GM23248 (cell line): Measurements from ENCODE around the gene LYRM4. TPM values are rescaled to one million over a fixed set of nuclear protein-coding genes. Genes with fewer than 3 reads are reported as not detected.
A peak's percentile ranks its signal among the peaks of the same experiment; 100 is the strongest.

Source experiments
- DNase-seq: peaks from one replicate; pipeline ENCODE4 v3.0.0-alpha.2; 2015
- H2AFZ ChIP-seq: fragments of 200-600 bp; sonication (generic); 2 replicates; pipeline ENCODE4 v1.6.1; 2016; ENCODE audit warnings: antibody characterized with exemption
- H3F3A ChIP-seq: fragments of 200-600 bp; sonication (generic); 2 replicates; pipeline ENCODE4 v1.6.1; 2016; ENCODE audit warnings: mild to moderate bottlenecking, antibody characterized with exemption, mixed run types; ENCODE audit not compliant: insufficient read depth
- H3K27ac ChIP-seq: fragments of 200-600 bp; sonication (generic); 2 replicates; pipeline ENCODE4 v1.5.1; 2016; ENCODE audit warnings: mild to moderate bottlenecking
- H3K27me3 ChIP-seq: fragments of 200-600 bp; sonication (generic); replicated peaks from 2 replicates; pipeline ENCODE4 v1.6.1; 2016; ENCODE audit warnings: mild to moderate bottlenecking; ENCODE audit not compliant: insufficient read depth
- H3K36me3 ChIP-seq: fragments of 200-600 bp; sonication (generic); 2 replicates; pipeline ENCODE4 v1.6.1; 2016; ENCODE audit warnings: low read depth, mild to moderate bottlenecking
- H3K4me1 ChIP-seq: fragments of 200-600 bp; sonication (generic); 2 replicates; pipeline ENCODE4 v1.6.1; 2016; ENCODE audit warnings: mild to moderate bottlenecking; ENCODE audit not compliant: insufficient read depth
- H3K4me2 ChIP-seq: fragments of 200-600 bp; sonication (generic); one replicate; pipeline ENCODE4 v1.6.1; 2016; ENCODE audit warnings: mild to moderate bottlenecking; ENCODE audit not compliant: unreplicated experiment
- H3K4me3 ChIP-seq: fragments of 200-600 bp; sonication (generic); 2 replicates; pipeline ENCODE4 v1.5.1; 2016; ENCODE audit warnings: mild to moderate bottlenecking
- H3K79me2 ChIP-seq: fragments of 200-600 bp; sonication (generic); 2 replicates; pipeline ENCODE4 v1.6.1; 2016; ENCODE audit warnings: mild to moderate bottlenecking; ENCODE audit not compliant: insufficient read depth
- H3K9ac ChIP-seq: fragments of 200-600 bp; sonication (generic); 2 replicates; pipeline ENCODE4 v1.6.1; 2016; ENCODE audit warnings: mild to moderate bottlenecking
- H3K9me2 ChIP-seq: fragments of 200-600 bp; sonication (generic); 2 replicates; pipeline ENCODE4 v1.6.1; 2016; ENCODE audit warnings: mixed run types, mild to moderate bottlenecking, moderate library complexity; ENCODE audit not compliant: insufficient read depth
- H3K9me3 ChIP-seq: fragments of 200-600 bp; sonication (generic); one replicate; pipeline ENCODE4 v1.6.1; 2017; ENCODE audit warnings: low read depth
- H4K20me1 ChIP-seq: fragments of 200-600 bp; sonication (generic); 2 replicates; pipeline ENCODE4 v1.6.0; 2016; ENCODE audit not compliant: insufficient read depth
- EZH2 ChIP-seq: fragments of 200-600 bp; sonication (generic); IDR thresholded peaks from 2 replicates; pipeline ENCODE4 v1.6.1; 2018; ENCODE audit warnings: antibody characterized with exemption, mild to moderate bottlenecking; ENCODE audit not compliant: insufficient read depth, poor library complexity, severe bottlenecking
- EZH2phosphoT487 ChIP-seq: fragments of 200-600 bp; sonication (generic); IDR thresholded peaks from 2 replicates; pipeline ENCODE4 v1.6.1; 2018; ENCODE audit warnings: antibody characterized with exemption, moderate library complexity, mild to moderate bottlenecking, low read depth; ENCODE audit not compliant: insufficient read depth
- WGBS, 2 experiments: methylation state at CpG; one replicate each; pipeline ENCODE4 v1.1.6; 2015 to 2017; ENCODE audit warnings: low lambda C conversion rate in 2 of 2, low coverage in 1 of 2; ENCODE audit errors: missing lambda C conversion rate in 2 of 2; 5-methylcytosine and 5-hydroxymethylcytosine counted together
- in situ Hi-C: fragments of 300-500 bp; cut with MboI; formaldehyde crosslinking; loops from 2 replicates; pipeline ENCODE4 v1.15.0; 2020
- polyA plus RNA-seq: library from polyadenylated mRNA; unstranded; fragments of >200 nt; fragmentation: Nextera tagmentation; extraction: Ambion mirVana; gene quantifications from 2 replicates; pipeline ENCODE4 v1.2.1, GENCODE V29; 2016
- total RNA-seq: library from RNA; depleted of rRNA; stranded (reverse); fragments of >200 nt; shearing (Covaris generic); gene quantifications from 2 replicates; pipeline ENCODE4 v1.2.3, GENCODE V29; 2014

The LYRM4 gene
- total and polyA plus RNA-seq, 2 experiments from 2014 or later: 27.1 to 28.0 TPM

DNA sequence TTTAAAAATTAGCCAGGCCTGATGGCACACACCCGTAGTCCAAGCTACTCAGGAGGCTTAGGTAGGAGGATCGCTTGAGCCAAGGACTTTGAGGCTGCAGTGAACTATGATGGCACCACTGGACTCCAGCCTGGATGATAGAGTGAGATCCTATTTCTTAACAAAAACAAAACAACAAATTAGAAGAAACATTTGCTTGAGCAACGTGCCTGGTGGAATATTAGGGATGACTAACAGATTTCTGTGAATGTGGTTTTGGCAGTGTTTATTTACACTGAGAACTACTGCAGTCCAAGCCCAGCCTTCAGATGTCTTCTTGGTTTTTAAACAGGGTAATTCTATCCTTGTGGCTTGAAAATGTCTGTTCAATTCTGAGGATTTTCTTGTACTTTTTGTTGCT, 166.4 kb downstream of the LYRM4 start:
- no peaks in the 10 kb centered on the region for H4K20me1 ChIP-seq
- peaks cover 4% of the 10 kb centered on the region for H3K27me3 ChIP-seq
- H3K4me3 ChIP-seq: no peak overlapping the region
- peak overlapping the region; percentile 54 for H3K4me2 ChIP-seq
- in situ Hi-C loops: no loop called here
- H3K79me2 ChIP-seq: no peaks in the 10 kb centered on the region
- no peaks in the 10 kb centered on the region for H3K9me2 ChIP-seq
- H3K9ac ChIP-seq: no peak overlapping the region
- TF ChIP-seq EZH2 (no peak), EZH2phosphoT487 (no peak)
- peaks cover 10% of the 10 kb centered on the region for H3K4me1 ChIP-seq
- no peaks in the 10 kb centered on the region for H3K36me3 ChIP-seq
- peak overlapping the region; percentile 26; the same call in 1 of the 2 replicates for H3K27ac ChIP-seq
- peak; percentile 94 for DNase-seq
- peaks cover 15% of the 10 kb centered on the region for H3F3A ChIP-seq
- H3K9me3 ChIP-seq: no peaks in the 10 kb centered on the region
- H2AFZ ChIP-seq: no peak overlapping the region
- 6 to 7% methylated on average over 3 of the region's 3 CpGs for WGBS, 2 experiments

DNA sequence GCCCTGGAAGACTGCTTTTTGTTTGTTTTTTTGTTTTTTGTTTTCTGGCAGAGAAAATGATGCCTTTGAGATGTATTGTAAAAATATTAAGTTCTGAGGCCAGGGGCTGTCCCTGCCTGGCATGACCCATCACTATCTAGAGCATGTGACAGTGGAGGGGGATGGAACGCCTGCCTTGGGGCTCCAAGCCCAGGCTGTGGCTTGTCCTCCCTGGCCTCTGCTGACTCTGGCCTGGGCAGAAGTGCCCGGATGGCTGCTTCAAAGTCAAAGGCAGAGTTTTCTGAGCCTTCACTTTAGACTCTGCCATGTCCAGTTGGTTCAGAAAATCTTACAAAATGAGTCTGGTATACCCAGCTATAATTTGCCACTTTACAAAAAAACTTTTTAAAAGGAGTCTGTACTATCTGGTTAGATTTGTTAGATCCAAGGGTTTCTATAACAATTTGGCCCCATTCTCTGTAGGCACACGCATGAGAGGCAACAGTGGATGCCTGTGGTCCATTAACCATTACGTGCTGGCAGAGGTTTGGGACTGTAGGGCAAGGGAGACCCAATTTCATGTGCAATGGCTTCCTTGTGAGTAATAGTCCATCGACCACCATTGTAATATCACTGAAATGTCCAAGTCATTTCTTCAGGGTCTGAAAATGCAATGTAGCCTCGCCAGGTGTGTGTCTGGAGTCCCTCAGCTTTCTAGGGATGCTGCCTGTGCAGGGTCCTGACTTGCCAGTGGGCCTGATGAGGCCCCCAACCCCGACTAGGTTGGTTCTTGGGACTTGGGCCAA, 167.3 kb downstream of the LYRM4 start:
- TF ChIP-seq EZH2 (no peak), EZH2phosphoT487 (no peak)
- Histone ChIP-seq H2AFZ (no peak overlapping the region), H3K79me2 (no peaks in the 10 kb centered on the region), H3K4me2 (no peak overlapping the region), H3K4me1 (peaks cover 10% of the 10 kb centered on the region), H3F3A (peaks cover 15% of the 10 kb centered on the region), H3K4me3 (no peak overlapping the region), H3K36me3 (no peaks in the 10 kb centered on the region), H3K27me3 (peaks cover 4% of the 10 kb centered on the region), H3K27ac (no peak overlapping the region), H3K9me3 (no peaks in the 10 kb centered on the region), H3K9me2 (no peaks in the 10 kb centered on the region), H4K20me1 (no peaks in the 10 kb centered on the region), H3K9ac (no peak overlapping the region)
- in situ Hi-C loops: no loop called here
- WGBS, 2 experiments: 69 to 72% methylated on average over 7 of the region's 7 CpGs
- DNase-seq: no peak

DNA sequence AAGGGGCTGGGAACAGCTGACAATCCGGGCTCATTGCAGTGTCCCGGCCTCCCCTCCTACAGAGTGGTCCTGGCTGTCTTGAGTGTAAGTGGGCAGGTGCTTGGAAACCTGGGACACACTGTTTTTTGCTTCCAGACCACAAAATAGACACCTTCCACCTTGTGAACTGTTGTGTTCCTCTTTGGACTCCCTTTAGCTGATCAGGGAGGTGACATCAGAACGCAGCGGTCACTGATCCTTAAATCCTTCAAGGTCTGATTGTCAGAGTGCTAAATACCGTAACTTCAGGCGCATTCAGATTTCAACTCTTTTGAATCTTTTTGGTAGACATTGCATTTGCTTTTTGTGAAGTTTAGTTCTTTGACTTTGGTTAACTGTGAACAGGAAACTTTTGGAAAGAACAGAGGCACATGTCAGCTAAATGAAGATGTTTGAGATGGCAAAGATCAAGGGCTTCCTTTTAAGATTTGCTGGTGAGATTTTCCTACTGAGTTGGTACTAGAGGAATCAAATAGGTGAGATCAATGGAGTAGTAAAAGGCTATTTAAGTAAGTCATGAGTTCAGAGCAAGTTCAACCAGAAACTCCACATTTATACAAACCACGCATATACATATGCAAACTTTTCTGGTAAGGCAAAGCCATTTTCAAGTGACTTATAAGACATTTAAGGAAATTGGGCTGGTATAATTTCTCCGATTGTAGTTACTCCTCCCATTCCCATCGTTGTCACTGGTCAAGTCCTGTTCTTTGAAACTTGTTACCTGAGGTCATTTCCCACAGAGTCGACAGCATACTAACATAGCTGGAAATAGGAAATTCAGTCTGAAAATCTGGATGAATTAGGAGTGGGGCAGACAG, 169.3 kb downstream of the LYRM4 start:
- Histone ChIP-seq H3K4me2 (no peak overlapping the region), H3K4me3 (no peak overlapping the region), H4K20me1 (no peaks in the 10 kb centered on the region), H3K9me3 (no peaks in the 10 kb centered on the region), H3K36me3 (no peaks in the 10 kb centered on the region), H3K27ac (no peak overlapping the region), H2AFZ (no peak overlapping the region), H3K9me2 (no peaks in the 10 kb centered on the region), H3K9ac (no peak overlapping the region), H3K4me1 (peaks cover 10% of the 10 kb centered on the region), H3K27me3 (peaks cover 4% of the 10 kb centered on the region), H3F3A (peaks cover 15% of the 10 kb centered on the region), H3K79me2 (no peaks in the 10 kb centered on the region)
- DNase-seq: no peak
- in situ Hi-C loops: no loop called here
- 92% methylated on average over 10 of the region's 10 CpGs for WGBS, 2 experiments
- TF ChIP-seq EZH2 (no peak), EZH2phosphoT487 (no peak)

DNA sequence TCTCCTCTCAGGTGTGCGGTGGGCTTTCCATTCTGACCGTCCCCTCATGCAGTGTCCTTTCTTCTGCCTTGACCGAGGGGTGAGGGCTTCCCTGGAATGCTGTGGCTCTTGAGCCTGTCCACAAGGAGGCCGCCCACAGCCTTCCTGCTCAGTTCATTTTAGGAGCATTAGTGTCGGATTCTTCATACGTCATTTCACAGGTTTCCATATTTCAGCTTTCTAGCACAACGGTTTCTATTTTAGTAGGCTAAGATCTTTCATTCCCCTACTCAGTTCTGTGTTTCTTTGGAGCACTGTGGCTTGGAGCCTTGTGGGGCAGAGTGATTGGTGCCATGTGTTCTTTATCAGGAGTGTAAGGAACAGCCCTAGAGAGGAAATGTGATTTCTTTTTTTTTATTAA, 170.1 kb downstream of the LYRM4 start:
- in situ Hi-C loops: no loop called here
- DNase-seq: no peak

More for the DNA sequence above, 170.1 kb downstream of the LYRM4 start:
- H3K27me3 ChIP-seq: peaks cover 4% of the 10 kb centered on the region
- H3K4me2 ChIP-seq: no peak overlapping the region
- TF ChIP-seq EZH2 (no peak), EZH2phosphoT487 (no peak)
- no peak overlapping the region for H3K4me3 ChIP-seq
- H3K79me2 ChIP-seq: no peaks in the 10 kb centered on the region
- H3K27ac ChIP-seq: no peak overlapping the region
- H4K20me1 ChIP-seq: no peaks in the 10 kb centered on the region
- H3K36me3 ChIP-seq: no peaks in the 10 kb centered on the region
- WGBS, 2 experiments: 73 to 77% methylated on average over 7 of the region's 7 CpGs
- no peaks in the 10 kb centered on the region for H3K9me3 ChIP-seq
- peaks cover 15% of the 10 kb centered on the region for H3F3A ChIP-seq
- H3K9ac ChIP-seq: no peak overlapping the region
- no peaks in the 10 kb centered on the region for H3K9me2 ChIP-seq
- H2AFZ ChIP-seq: no peak overlapping the region
- peaks cover 10% of the 10 kb centered on the region for H3K4me1 ChIP-seq
